Stimulated activated naive B cell treated with anti-CD40 and anti-IgM and Interleukin-4, amounts not matched to agents 10 μg/mL and 1 μg/mL and 100 μg/mL, for 72 hours (primary cell): ENCODE results near the gene KLHDC9.

Source experiments
- ATAC-seq, 2 donors: fragments of 150-1000 bp; cut with Tn5 transposase; replicated peaks; 2 replicates each; pipeline ENCODE4 v1.10.0; 2021; ENCODE audit warnings: moderate library complexity in 1 of 2
- DNase-seq: peaks from one replicate; pipeline ENCODE4 v3.0.0; 2021
- H3K27ac Mint-ChIP-seq: one replicate; pipeline ENCODE4 v1.8.0; 2022; ENCODE audit warnings: mild to moderate bottlenecking, mixed read lengths
- H3K27me3 Mint-ChIP-seq, 2 donors: one replicate each; pipeline ENCODE4 v1.8.0; 2022; ENCODE audit warnings: mixed read lengths in 2 of 2
- H3K36me3 Mint-ChIP-seq, 2 donors: one replicate each; pipeline ENCODE4 v1.8.0; 2022; ENCODE audit warnings: mixed read lengths in 2 of 2, mild to moderate bottlenecking in 1 of 2
- H3K4me1 Mint-ChIP-seq, 2 donors: one replicate each; pipeline ENCODE4 v1.8.0; 2022; ENCODE audit warnings: mixed read lengths in 2 of 2, mild to moderate bottlenecking in 1 of 2
- H3K4me3 Mint-ChIP-seq, 2 donors: one replicate each; pipeline ENCODE4 v1.8.0; 2022; ENCODE audit warnings: mild to moderate bottlenecking in 2 of 2, mixed read lengths in 2 of 2, moderate library complexity in 1 of 2
- H3K9me3 Mint-ChIP-seq, 2 donors: one replicate each; pipeline ENCODE4 v1.8.0; 2022; ENCODE audit warnings: mixed read lengths in 2 of 2, mild to moderate bottlenecking in 1 of 2

The KLHDC9 gene

GRCh38 chr1:161119092-161119903 is 21.1 kb downstream of the KLHDC9 start:
- Mint-ChIP-seq H3K36me3 (peaks cover 35 to 59% of the 10 kb centered on the region in 2 donors), H3K4me3 (peak overlapping the region; percentile 95 to 98), H3K4me1 (peaks cover 38 to 78% of the 10 kb centered on the region in 2 donors), H3K27ac (peak overlapping the region; percentile 95), H3K27me3 (no peaks in the 10 kb centered on the region), H3K9me3 (no peaks in the 10 kb centered on the region)
- no peak for DNase-seq
- peak; percentile 44 to 48 for ATAC-seq

- H3K27me3 Mint-ChIP-seq: no peaks in the 10 kb centered on the region
- H3K36me3 Mint-ChIP-seq: peaks cover 42 to 67% of the 10 kb centered on the region in 2 donors
- peak overlapping the region; percentile 57 to 70 for H3K4me3 Mint-ChIP-seq
- ATAC-seq: no peak
- peaks cover 36 to 67% of the 10 kb centered on the region in 2 donors for H3K4me1 Mint-ChIP-seq
- H3K27ac Mint-ChIP-seq: peak overlapping the region; percentile 84
- no peak for DNase-seq
- no peaks in the 10 kb centered on the region for H3K9me3 Mint-ChIP-seq
Measured at GRCh38 chr1:161121042-161121650, 23.0 kb downstream of the KLHDC9 start.

GRCh38 chr1:161121834-161122233 is 23.7 kb downstream of the KLHDC9 start:
- DNase-seq (no peak), ATAC-seq (peak; percentile 33 to 36)
- H3K27ac Mint-ChIP-seq: peak overlapping the region; percentile 84
- no peaks in the 10 kb centered on the region for H3K27me3 Mint-ChIP-seq
- no peaks in the 10 kb centered on the region for H3K9me3 Mint-ChIP-seq
- H3K36me3 Mint-ChIP-seq: peaks cover 43 to 72% of the 10 kb centered on the region in 2 donors
- H3K4me3 Mint-ChIP-seq: peak overlapping the region; percentile 48 to 57
- peaks cover 39 to 68% of the 10 kb centered on the region in 2 donors for H3K4me1 Mint-ChIP-seq

GRCh38 chr1:161122967-161123366 is 24.8 kb downstream of the KLHDC9 start:
- Mint-ChIP-seq H3K36me3 (peaks cover 42 to 74% of the 10 kb centered on the region in 2 donors), H3K27me3 (no peaks in the 10 kb centered on the region), H3K4me3 (no peak overlapping the region), H3K4me1 (peaks cover 42 to 74% of the 10 kb centered on the region in 2 donors), H3K27ac (peak overlapping the region; percentile 49), H3K9me3 (no peaks in the 10 kb centered on the region)
- DNase-seq (no peak), ATAC-seq (no peak)

GRCh38 chr1:161127649-161128048 is 29.5 kb downstream of the KLHDC9 start:
- H3K9me3 Mint-ChIP-seq: no peaks in the 10 kb centered on the region
- H3K27me3 Mint-ChIP-seq: no peaks in the 10 kb centered on the region
- DNase-seq (no peak), ATAC-seq (no peak)
- H3K4me1 Mint-ChIP-seq: peaks cover 41 to 73% of the 10 kb centered on the region in 2 donors
- H3K36me3 Mint-ChIP-seq: peaks cover 38 to 57% of the 10 kb centered on the region in 2 donors
- peak overlapping the region; percentile 54 for H3K27ac Mint-ChIP-seq
- H3K4me3 Mint-ChIP-seq: no peak overlapping the region

GRCh38 chr1:161128591-161129420 is 30.6 kb downstream of the KLHDC9 start:
- peaks cover 29 to 46% of the 10 kb centered on the region in 2 donors for H3K36me3 Mint-ChIP-seq
- H3K27ac Mint-ChIP-seq: no peak overlapping the region
- H3K27me3 Mint-ChIP-seq: no peaks in the 10 kb centered on the region
- DNase-seq (no peak), ATAC-seq (no peak)
- H3K4me1 Mint-ChIP-seq: peaks cover 39 to 64% of the 10 kb centered on the region in 2 donors
- H3K4me3 Mint-ChIP-seq: no peak overlapping the region
- no peaks in the 10 kb centered on the region for H3K9me3 Mint-ChIP-seq

GRCh38 chr1:161130266-161130665 is 32.1 kb downstream of the KLHDC9 start:
- Mint-ChIP-seq H3K36me3 (peaks cover 24 to 40% of the 10 kb centered on the region in 2 donors), H3K4me3 (no peak overlapping the region), H3K27me3 (no peaks in the 10 kb centered on the region), H3K4me1 (peaks cover 36 to 69% of the 10 kb centered on the region in 2 donors), H3K9me3 (no peaks in the 10 kb centered on the region), H3K27ac (no peak overlapping the region)
- ATAC-seq: no peak
- no peak for DNase-seq

GRCh38 chr1:161131523-161132409 is 33.6 kb downstream of the KLHDC9 start:
- peaks cover 30 to 61% of the 10 kb centered on the region in 2 donors for H3K4me1 Mint-ChIP-seq

GRCh38 chr1:161132410-161133219 is 34.5 kb downstream of the KLHDC9 start, which contains the start of gene DEDD:
Gene DEDD, minus strand, starts transcription at chr1:161132667. Its CDS starts 8,205 bp downstream, at chr1:161124462.
- peaks cover 18 to 25% of the 10 kb centered on the region in 2 donors for H3K36me3 Mint-ChIP-seq
- H3K27me3 Mint-ChIP-seq: no peaks in the 10 kb centered on the region
- no peak within 1 kb of the TSS for H3K4me3 Mint-ChIP-seq
- H3K27ac Mint-ChIP-seq: no peak within 1 kb of the TSS
- peak; percentile 89 for DNase-seq
- peak; percentile 95 for ATAC-seq
- H3K4me1 Mint-ChIP-seq: peaks cover 28 to 55% of the 10 kb centered on the region in 2 donors
- no peaks in the 10 kb centered on the region for H3K9me3 Mint-ChIP-seq

More at GRCh38 chr1:161131523-161132409, 33.6 kb downstream of the KLHDC9 start:
- no peaks in the 10 kb centered on the region for H3K27me3 Mint-ChIP-seq
- DNase-seq (no peak), ATAC-seq (peak in 1 of 2 donors; percentile 24)
- no peak overlapping the region for H3K4me3 Mint-ChIP-seq
- H3K27ac Mint-ChIP-seq: no peak overlapping the region
- H3K9me3 Mint-ChIP-seq: no peaks in the 10 kb centered on the region
- H3K36me3 Mint-ChIP-seq: peaks cover 18 to 31% of the 10 kb centered on the region in 2 donors

GRCh38 chr1:161133220-161133740 is 35.1 kb downstream of the KLHDC9 start:
- Mint-ChIP-seq H3K36me3 (peaks cover 17 to 24% of the 10 kb centered on the region in 2 donors), H3K27me3 (no peaks in the 10 kb centered on the region), H3K27ac (no peak overlapping the region), H3K4me3 (no peak overlapping the region), H3K9me3 (no peaks in the 10 kb centered on the region), H3K4me1 (peaks cover 25 to 48% of the 10 kb centered on the region in 2 donors)
- peak; percentile 10 to 20 for ATAC-seq
- DNase-seq: no peak

GRCh38 chr1:161137881-161138280 is 39.7 kb downstream of the KLHDC9 start:
- Mint-ChIP-seq H3K4me3 (no peak overlapping the region), H3K4me1 (peaks cover 3 to 13% of the 10 kb centered on the region in 2 donors), H3K9me3 (no peaks in the 10 kb centered on the region), H3K36me3 (peaks cover 13 to 15% of the 10 kb centered on the region in 2 donors), H3K27ac (no peak overlapping the region), H3K27me3 (no peaks in the 10 kb centered on the region)
- ATAC-seq (no peak), DNase-seq (no peak)

GRCh38 chr1:161138431-161138830 is 40.3 kb downstream of the KLHDC9 start:
- Mint-ChIP-seq H3K27me3 (no peaks in the 10 kb centered on the region), H3K4me1 (peaks cover 3 to 13% of the 10 kb centered on the region in 2 donors), H3K4me3 (no peak overlapping the region), H3K36me3 (peaks cover 13 to 15% of the 10 kb centered on the region in 2 donors), H3K27ac (no peak overlapping the region), H3K9me3 (no peaks in the 10 kb centered on the region)
- DNase-seq (no peak), ATAC-seq (no peak)
